HG03442 (cell line): Measurements from ENCODE around the gene CROT.

Experiments used
- ATAC-seq: cut with Tn5 transposase; IDR thresholded peaks from one replicate; pipeline ENCODE4 v1.9.1; 2021; ENCODE audit warnings: mild to moderate bottlenecking, moderate library complexity; ENCODE audit not compliant: unreplicated experiment

CROT gene

DNA sequence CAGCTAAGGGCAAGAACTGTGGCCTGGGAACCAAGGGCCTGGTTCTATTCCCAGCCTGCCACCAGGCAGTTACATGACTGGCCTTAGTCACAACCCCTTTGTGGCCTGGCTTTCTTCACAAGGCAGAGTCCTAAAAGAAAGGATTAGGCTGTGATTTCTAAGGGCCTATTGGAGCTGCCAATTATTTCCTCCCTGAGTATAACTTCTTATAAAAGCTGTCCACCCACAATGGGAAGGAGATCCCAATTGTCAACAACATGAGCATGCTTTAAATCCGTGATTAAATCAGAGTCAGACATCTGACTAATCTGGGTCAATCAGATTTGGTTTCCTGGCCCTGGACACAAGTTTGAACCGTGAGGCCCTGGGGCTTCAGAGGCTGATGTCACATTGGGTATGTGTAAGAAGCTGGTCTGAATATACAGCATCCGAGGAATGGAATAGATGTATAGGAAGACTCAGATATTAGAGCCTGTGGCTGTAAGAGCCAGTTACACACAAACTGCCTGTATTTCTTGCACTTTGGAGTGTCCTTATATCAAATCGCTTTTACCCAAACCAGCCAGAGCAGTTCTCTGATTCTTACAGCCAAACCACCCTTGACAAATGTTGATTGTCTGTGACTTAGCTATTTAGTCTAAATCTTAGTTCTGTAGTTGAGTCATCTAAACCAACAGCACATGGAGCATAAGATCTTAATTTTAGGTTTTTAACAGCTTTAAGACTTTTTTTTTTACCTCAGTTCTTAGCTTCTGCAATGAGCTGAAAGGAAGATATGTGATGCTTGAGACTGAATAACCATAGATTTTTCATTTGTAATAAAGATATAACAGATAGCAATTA lies 68.7 kb downstream of the CROT start:
- ATAC-seq = no peak

DNA sequence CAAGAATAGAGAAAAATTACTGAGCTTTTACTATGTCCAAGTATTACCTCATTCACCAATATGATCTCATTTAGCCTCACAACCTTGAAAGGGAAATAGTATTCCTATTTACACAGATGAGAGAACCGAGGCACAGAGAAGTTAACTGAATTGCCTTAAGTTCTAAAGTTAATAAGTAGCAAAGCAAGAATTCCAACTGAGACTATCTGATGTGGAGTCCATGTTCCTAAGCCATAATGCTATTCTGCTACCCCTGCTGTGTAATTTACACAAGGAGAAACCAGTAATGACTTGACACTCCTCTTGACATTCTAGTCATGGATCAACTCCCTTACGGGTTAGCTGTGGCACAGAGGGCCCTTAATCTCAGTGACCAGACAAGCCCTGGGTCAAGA lies 69.3 kb downstream of the CROT start:
- ATAC-seq = no peak

GRCh38 chr7:87416682-87417587 lies 71.5 kb downstream of the CROT start:
- ATAC-seq = peak; percentile 84

DNA sequence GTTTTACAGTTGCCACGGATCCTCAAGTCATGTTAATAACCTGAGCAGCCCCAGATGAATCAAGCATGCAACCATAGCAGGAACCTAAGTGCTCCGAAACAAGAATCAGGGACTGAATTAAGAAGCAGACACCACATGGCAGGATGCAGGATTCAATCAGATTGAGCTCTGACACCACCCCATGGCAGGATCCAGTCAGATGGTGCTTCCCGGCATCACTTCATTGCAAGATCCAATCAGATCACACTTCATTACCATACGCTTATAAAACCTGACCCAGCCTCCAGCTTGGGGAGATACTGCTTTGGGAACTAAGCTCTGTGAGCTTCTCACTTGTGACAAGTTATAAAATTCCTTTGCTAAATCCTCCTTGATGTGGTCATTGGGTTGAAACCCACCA lies 74.7 kb downstream of the CROT start:
- ATAC-seq = no peak

- no peak for ATAC-seq
Measured at GRCh38 chr7:87424075-87424474, 78.6 kb downstream of the CROT start.

DNA sequence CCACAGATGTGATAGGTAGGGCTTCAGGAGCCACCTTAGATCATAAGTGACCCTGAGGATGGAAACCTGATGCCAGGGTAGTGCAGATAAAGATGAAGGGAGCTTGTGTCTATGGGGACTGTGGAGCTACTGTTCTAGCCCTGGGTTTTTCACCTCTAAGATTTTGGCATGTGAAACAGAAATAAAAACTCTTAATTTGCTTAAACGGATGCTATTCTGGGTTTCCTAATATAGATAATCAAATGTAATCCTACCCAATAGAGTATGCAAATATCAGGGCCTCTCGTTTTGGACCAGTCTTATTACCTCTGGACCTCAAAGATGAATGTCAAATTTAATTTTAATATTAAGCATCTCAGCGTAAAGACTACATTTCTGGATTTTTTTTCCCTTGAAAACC lies 80.7 kb downstream of the CROT start:
- ATAC-seq = peak; percentile 64

- ATAC-seq = no peak
Measured at GRCh38 chr7:87427288-87427687, 81.8 kb downstream of the CROT start.

GRCh38 chr7:87432536-87432935 lies 87.1 kb downstream of the CROT start:
- no peak for ATAC-seq

- no peak for ATAC-seq
Measured at GRCh38 chr7:87435546-87435945, 90.1 kb downstream of the CROT start.

DNA sequence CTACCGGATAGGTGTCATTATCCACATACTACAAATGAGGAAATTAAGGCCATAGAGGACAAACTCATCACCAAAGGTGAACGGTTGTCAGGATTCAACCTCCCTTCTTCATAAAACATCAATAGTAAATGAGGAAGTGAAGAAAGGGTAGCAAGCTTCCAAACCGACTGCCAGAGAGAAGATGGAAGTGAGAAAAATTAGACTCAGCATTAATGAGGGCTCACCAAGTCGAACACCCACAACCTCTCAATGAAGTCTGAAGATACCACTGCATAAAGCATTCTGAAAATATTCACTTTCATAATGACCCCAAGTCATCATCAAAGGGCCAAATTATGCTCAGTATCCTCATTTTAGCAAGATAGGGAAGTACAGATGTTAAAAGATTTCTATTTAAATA lies 100.4 kb downstream of the CROT start:
- peak; percentile 97 for ATAC-seq

DNA sequence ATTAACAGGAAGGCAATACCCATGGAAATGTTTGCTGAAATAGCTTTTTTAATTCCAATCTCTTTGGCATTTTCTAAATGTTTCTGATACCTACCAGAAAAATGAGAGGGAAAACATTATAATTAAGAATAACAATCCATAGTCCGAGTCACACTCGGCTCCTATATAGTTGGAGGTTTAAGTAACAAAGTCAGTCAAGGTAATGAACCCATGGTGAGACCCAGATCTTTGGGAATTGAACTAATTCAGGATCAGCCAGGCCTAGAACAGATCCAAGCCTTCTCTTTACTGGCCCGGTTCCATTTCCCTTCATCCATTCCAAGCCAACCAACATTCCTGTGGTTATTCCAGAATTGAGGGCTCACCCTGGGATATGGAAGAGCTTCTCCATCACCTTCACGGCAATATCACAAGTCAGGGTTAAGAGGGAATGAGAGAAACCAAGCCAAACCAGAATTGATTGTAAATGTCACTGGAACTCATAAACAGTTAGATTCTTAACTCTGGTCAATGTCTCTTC lies 101.7 kb downstream of the CROT start:
- no peak for ATAC-seq

- ATAC-seq = no peak
Measured at GRCh38 chr7:87448388-87448787, 102.9 kb downstream of the CROT start.
